ENCODE measurements around the gene USP49.
"Not testable (repeated sequence)": the region's sequence is repeated elsewhere in the genome, so short reads cannot be mapped to it uniquely, and the experiment has no call there.

USP49 gene

GRCh38 chr6:41871691-41872090 is 23.5 kb downstream of the USP49 start:
- DNase-seq, result no peak

- no peak for DNase-seq
Measured at GRCh38 chr6:41859356-41859755, 35.8 kb downstream of the USP49 start.

- no peak for DNase-seq
Measured at GRCh38 chr6:41858703-41859102, 36.5 kb downstream of the USP49 start.

GRCh38 chr6:41850861-41851260 is 44.3 kb downstream of the USP49 start:
- DNase-seq, result no peak

- no peak for DNase-seq
Measured at GRCh38 chr6:41846666-41847237, 48.4 kb downstream of the USP49 start.

- DNase-seq, result no peak
Measured at GRCh38 chr6:41843178-41843577, 52.0 kb downstream of the USP49 start.

- no peak for DNase-seq
Measured at GRCh38 chr6:41840326-41840725, 54.8 kb downstream of the USP49 start.

- no peak for DNase-seq
Measured at GRCh38 chr6:41836660-41837052, 58.5 kb downstream of the USP49 start.

GRCh38 chr6:41836022-41836659 is 59.0 kb downstream of the USP49 start:
- no peak for DNase-seq

GRCh38 chr6:41832263-41832662 is 62.9 kb downstream of the USP49 start:
- DNase-seq, result no peak

- no peak for DNase-seq
Measured at GRCh38 chr6:41826343-41827022, 68.7 kb downstream of the USP49 start.

- DNase-seq, result no peak
Measured at GRCh38 chr6:41824571-41825569, 70.3 kb downstream of the USP49 start.

GRCh38 chr6:41823178-41823577 is 72.0 kb downstream of the USP49 start:
- no peak for DNase-seq

GRCh38 chr6:41822021-41822420 is 73.2 kb downstream of the USP49 start:
- DNase-seq, result no peak

GRCh38 chr6:41821266-41821665 is 73.9 kb downstream of the USP49 start:
- DNase-seq, result no peak

- no peak for DNase-seq
Measured at GRCh38 chr6:41818271-41819054, 76.7 kb downstream of the USP49 start.

GRCh38 chr6:41815587-41815986 is 79.6 kb downstream of the USP49 start:
- no peak for DNase-seq

- no peak for DNase-seq
Measured at GRCh38 chr6:41814629-41815028, 80.5 kb downstream of the USP49 start.

- no peak for DNase-seq
Measured at GRCh38 chr6:41813956-41814355, 81.2 kb downstream of the USP49 start.

GRCh38 chr6:41813469-41813868 is 81.7 kb downstream of the USP49 start:
- no peak for DNase-seq

GRCh38 chr6:41811946-41812345 is 83.2 kb downstream of the USP49 start:
- DNase-seq, result not testable (repeated sequence)

GRCh38 chr6:41811095-41811494 is 84.1 kb downstream of the USP49 start:
- no peak for DNase-seq
